Panc1 (cell line): ENCODE measurements around the gene SYDE2. TPM values are rescaled to one million over a fixed set of nuclear protein-coding genes. Genes with fewer than 3 reads are reported as not detected.

ENCODE experiments used
- ATAC-seq: fragments of 200-7000 bp; cut with Tn5 transposase; 2 replicates; pipeline ENCODE4 v1.9.1; 2020; ENCODE audit warnings: mild to moderate bottlenecking, moderate library complexity
- BruUV-seq: library from RNA; stranded (reverse); fragments of 400-500 nt; replicated peaks from 2 replicates; lab custom pipeline; 2021; lab: Mats Ljungman, UMichigan
- CTCF ChIA-PET: fragments of 300-600 bp; sonication (Branson Sonifier 250); formaldehyde crosslinking; loops from one replicate; lab custom pipeline; 2022; ENCODE audit warnings: antibody characterized with exemption; lab: Charles Lee
- POLR2A ChIA-PET: fragments of 300-600 bp; sonication (Branson Sonifier 250); formaldehyde crosslinking; loops from one replicate; lab custom pipeline; 2022; ENCODE audit warnings: antibody characterized with exemption; lab: Charles Lee
- DNase-seq: peaks from one replicate; pipeline ENCODE4 v3.0.0-alpha.2; 2010; ENCODE audit warnings: low read depth, low spot score
- H3K27ac ChIP-seq: 2 replicates; pipeline ENCODE4 v1.5.1; 2011; ENCODE audit warnings: mild to moderate bottlenecking, low read length, inconsistent platforms
- H3K27me3 ChIP-seq: fragments of 200-500 bp; sonication (Bioruptor generic); 2 replicates; pipeline ENCODE4 v1.6.0; 2014; ENCODE audit warnings: low read length, inconsistent platforms; ENCODE audit not compliant: control insufficient read depth, insufficient read depth
- H3K36me3 ChIP-seq: fragments of 200-500 bp; sonication (Bioruptor generic); 2 replicates; pipeline ENCODE4 v1.5.1; 2014; ENCODE audit warnings: inconsistent platforms, mild to moderate bottlenecking, low read length, moderate library complexity; ENCODE audit not compliant: control insufficient read depth, insufficient read depth
- H3K4me1 ChIP-seq: 2 replicates; pipeline ENCODE4 v1.5.1; 2011; ENCODE audit warnings: inconsistent platforms, mild to moderate bottlenecking, low read length, moderate library complexity; ENCODE audit not compliant: control insufficient read depth, insufficient read depth
- H3K4me3 ChIP-seq, 2 experiments: 2 replicates each; pipeline ENCODE4 v1.5.1; 2011 to 2012; ENCODE audit warnings: low read depth in 2 of 2, low read length in 2 of 2, mild to moderate bottlenecking in 2 of 2, inconsistent platforms in 1 of 2, moderate library complexity in 1 of 2
- H3K9me3 ChIP-seq: fragments of 200-500 bp; sonication (Bioruptor generic); 2 replicates; pipeline ENCODE4 v1.5.1; 2014; ENCODE audit warnings: low read depth, mild to moderate bottlenecking, inconsistent platforms, low read length, moderate library complexity; ENCODE audit not compliant: control insufficient read depth, insufficient read depth
- CTCF ChIP-seq: fragments of 450-650 bp; IDR thresholded peaks from 2 replicates; pipeline ENCODE4 v1.5.1; 2017; ENCODE audit warnings: mild to moderate bottlenecking
- POLR2AphosphoS5 ChIP-seq: IDR thresholded peaks from 2 replicates; pipeline ENCODE4 v1.6.1; 2012; ENCODE audit warnings: mild to moderate bottlenecking, low read depth, low read length, moderate library complexity
- REST ChIP-seq, 2 experiments: IDR thresholded peaks; 2 replicates each; pipeline ENCODE4 v1.6.1; 2011 to 2012; ENCODE audit warnings: low read depth in 2 of 2, control low read depth in 1 of 2, low read length in 1 of 2, mild to moderate bottlenecking in 1 of 2, moderate library complexity in 1 of 2; ENCODE audit not compliant: insufficient read depth in 1 of 2
- SIN3A ChIP-seq: IDR thresholded peaks from 2 replicates; pipeline ENCODE4 v1.6.1; 2012; ENCODE audit warnings: low read depth, mild to moderate bottlenecking, low read length, moderate library complexity, borderline replicate concordance; ENCODE audit not compliant: insufficient read depth
- TCF7L2 ChIP-seq: IDR thresholded peaks from 2 replicates; pipeline ENCODE4 v1.6.1; 2011; ENCODE audit warnings: mild to moderate bottlenecking, low read depth, low read length, inconsistent platforms
- in situ Hi-C: cut with HindIII; loops from 2 replicates; pipeline ENCODE4 v1.10.0; 2016; ENCODE audit warnings: low sequenced_read_pairs, low pct_unique_long_range_greater_than_20kb
- intact Hi-C: fragments of 100-400 bp; cut with micrococcal nuclease; formaldehyde crosslinking; loops from one replicate; pipeline ENCODE4 v1.10.0; 2022; ENCODE audit not compliant: unreplicated experiment
- total RNA-seq: library from RNA; stranded (reverse); gene quantifications from one replicate; pipeline ENCODE4 v1.2.1, GENCODE V29; 2021; ENCODE audit not compliant: unreplicated experiment

SYDE2 gene
- total RNA-seq, 1 experiment from 2014 or later: 18.2 TPM

- DNase-seq (no peak), ATAC-seq (no peak)
- TF ChIP-seq CTCF: no peak
- no peak for TF ChIP-seq TCF7L2
- TF ChIP-seq SIN3A: no peak
- no peak for TF ChIP-seq REST (IDR thresholded peaks at IDR 0.05; ENCODE audit: insufficient read depth in 1 of 2, low read depth in 2 of 2, low read length in 1 of 2)
- TF ChIP-seq POLR2AphosphoS5: no peak
- BruUV-seq: no TSS peak
- in situ Hi-C loops: no loop called here
- H3K9me3 ChIP-seq: no peaks in the 10 kb centered on the region
- H3K4me3 ChIP-seq: no peak overlapping the region
- ChIA-PET POLR2A (no interaction called here), CTCF (interaction anchor here (0.7 to 1.2 kb wide), 2 partner anchors 14 to 39 kb away, joined by 3 to 4 read pairs; partner anchors contain the start of gene C1orf52)
- no peak overlapping the region; the same call in 1 of the 2 replicates for H3K27ac ChIP-seq
- no peaks in the 10 kb centered on the region for H3K36me3 ChIP-seq
- peaks cover 5% of the 10 kb centered on the region; the same call in 1 of the 2 replicates for H3K4me1 ChIP-seq
- intact Hi-C loops: no loop called here
- no peaks in the 10 kb centered on the region for H3K27me3 ChIP-seq
Measured at GRCh38 chr1:85220756-85221201, 20.0 kb upstream of the SYDE2 start.

GRCh38 chr1:85219853-85220610, 19.2 kb upstream of the SYDE2 start:
- Histone ChIP-seq H3K9me3 (no peaks in the 10 kb centered on the region), H3K4me1 (peaks cover 11% of the 10 kb centered on the region), H3K36me3 (no peaks in the 10 kb centered on the region), H3K27me3 (no peaks in the 10 kb centered on the region), H3K27ac (no peak overlapping the region), H3K4me3 (no peak overlapping the region)
- ATAC-seq (peak; percentile 42; the same call in 1 of the 2 replicates), DNase-seq (no peak)
- no TSS peak for BruUV-seq
- ChIA-PET POLR2A (no interaction called here), CTCF (interaction anchor here (0.7 to 1.2 kb wide), 2 partner anchors 14 to 40 kb away, joined by 3 to 4 read pairs; partner anchors contain the start of gene C1orf52)
- in situ Hi-C loops (no loop called here), intact Hi-C loops (no loop called here)
- TF ChIP-seq REST (IDR thresholded peaks at IDR 0.05; ENCODE audit: insufficient read depth in 1 of 2, low read depth in 2 of 2, low read length in 1 of 2): no peak
